Measurements from ENCODE around the gene EIF4G2. TPM values are rescaled to one million over a fixed set of nuclear protein-coding genes. Genes with fewer than 3 reads are reported as not detected.
"Not testable (repeated sequence)": the region's sequence is repeated elsewhere in the genome, so short reads cannot be mapped to it uniquely, and the experiment has no call there.

Gene EIF4G2
- total RNA-seq, 4 donors from 2014 or later: 286 to 726 (median 581) TPM

- H3K27me3 ChIP-seq: no peaks in the 10 kb centered on the region
Measured at GRCh38 chr11:10824888-10825287, 16.2 kb upstream of the EIF4G2 start.

GRCh38 chr11:10823152-10823579, 14.4 kb upstream of the EIF4G2 start:
- TF ChIP-seq POLR2A (IDR thresholded peaks at IDR 0.05): no peak
- H3K4me3 ChIP-seq: no peak overlapping the region

More at GRCh38 chr11:10824888-10825287, 16.2 kb upstream of the EIF4G2 start:
- Histone ChIP-seq H3K27ac (no peak overlapping the region), H3K36me3 (no peaks in the 10 kb centered on the region), H3K4me3 (no peak overlapping the region), H3K9me3 (no peaks in the 10 kb centered on the region), H3K4me1 (no peaks in the 10 kb centered on the region)
- DNase-seq: no peak
- intact Hi-C loops (cut with DNase I; ENCODE audit: low total_unique reads): no loop called here
- TF ChIP-seq CTCF (IDR thresholded peaks at IDR 0.05) (no peak), POLR2A (IDR thresholded peaks at IDR 0.05) (no peak)

DNA sequence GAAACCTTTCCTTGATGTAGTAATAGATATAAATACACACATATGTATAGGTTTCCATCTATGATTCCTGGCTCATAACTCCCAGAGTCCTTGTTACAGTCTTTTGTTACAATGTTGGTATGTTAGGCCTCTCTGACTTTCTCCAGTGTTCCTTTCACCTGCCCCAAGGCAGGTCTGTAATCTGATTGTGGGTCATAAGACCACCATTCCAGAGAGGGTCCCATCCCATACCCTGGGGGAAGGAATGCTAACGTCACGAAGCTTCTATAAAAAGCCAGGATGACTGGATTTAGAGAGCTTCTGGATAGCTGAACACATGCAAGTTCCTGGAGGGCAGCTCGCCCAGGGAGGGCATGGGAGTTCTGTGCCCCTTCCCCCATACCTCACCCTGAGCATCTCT, 13.8 kb upstream of the EIF4G2 start:
- H3K9me3 ChIP-seq; H3K4me1 ChIP-seq; H3K27me3 ChIP-seq; H3K4me3 ChIP-seq; intact Hi-C loops (cut with DNase I; ENCODE audit: low total_unique reads); DNase-seq; H3K36me3 ChIP-seq: not testable (repeated sequence)
- H3K27ac ChIP-seq: peak overlapping the region in 1 of 2 donors; percentile 56

More at GRCh38 chr11:10823152-10823579, 14.4 kb upstream of the EIF4G2 start:
- DNase-seq: no peak
- H3K36me3 ChIP-seq: no peaks in the 10 kb centered on the region
- no peaks in the 10 kb centered on the region for H3K27me3 ChIP-seq
- no peaks in the 10 kb centered on the region for H3K9me3 ChIP-seq
- H3K4me1 ChIP-seq: no peaks in the 10 kb centered on the region
- intact Hi-C loops (cut with DNase I; ENCODE audit: low total_unique reads): no loop called here
- H3K27ac ChIP-seq: peak overlapping the region; percentile 56 to 69

- H3K27me3 ChIP-seq: no peaks in the 10 kb centered on the region
- H3K4me3 ChIP-seq: no peak overlapping the region
- intact Hi-C loops (cut with DNase I; ENCODE audit: low total_unique reads): no loop called here
- no peak for DNase-seq
- no peaks in the 10 kb centered on the region for H3K36me3 ChIP-seq
- TF ChIP-seq POLR2A (IDR thresholded peaks at IDR 0.05): no peak
- no peak for TF ChIP-seq CTCF (IDR thresholded peaks at IDR 0.05)
- H3K9me3 ChIP-seq: no peaks in the 10 kb centered on the region
- H3K4me1 ChIP-seq: no peaks in the 10 kb centered on the region
- no peak overlapping the region for H3K27ac ChIP-seq
Measured at GRCh38 chr11:10818594-10818993, 9.9 kb upstream of the EIF4G2 start.

DNA sequence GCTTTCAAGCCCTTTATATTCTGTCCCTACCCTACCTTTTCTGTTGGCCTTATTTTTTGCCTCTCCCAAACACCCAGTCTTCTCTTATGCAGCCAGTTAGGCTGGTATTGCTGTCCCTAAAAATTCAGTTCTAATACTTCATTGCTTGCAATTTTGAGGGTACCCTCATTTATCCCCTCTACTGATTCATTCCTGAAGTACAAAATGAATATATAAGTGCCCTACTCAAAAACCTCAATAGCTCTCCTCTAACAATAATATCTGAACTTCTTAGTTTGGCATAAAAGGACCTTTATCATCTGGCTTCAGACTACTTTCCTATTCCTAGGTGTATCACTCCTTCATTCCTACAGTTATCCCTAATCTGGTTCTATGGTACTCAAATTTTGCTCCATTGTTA, 5.2 kb upstream of the EIF4G2 start:
- TF ChIP-seq CTCF (IDR thresholded peaks at IDR 0.05) (no peak), POLR2A (IDR thresholded peaks at IDR 0.05) (no peak)
- Histone ChIP-seq H3K27me3 (no peaks in the 10 kb centered on the region), H3K4me1 (no peaks in the 10 kb centered on the region), H3K36me3 (no peaks in the 10 kb centered on the region), H3K27ac (no peak overlapping the region), H3K4me3 (no peak overlapping the region), H3K9me3 (no peaks in the 10 kb centered on the region)
- intact Hi-C loops (cut with DNase I; ENCODE audit: low total_unique reads): no loop called here
- DNase-seq: no peak

DNA sequence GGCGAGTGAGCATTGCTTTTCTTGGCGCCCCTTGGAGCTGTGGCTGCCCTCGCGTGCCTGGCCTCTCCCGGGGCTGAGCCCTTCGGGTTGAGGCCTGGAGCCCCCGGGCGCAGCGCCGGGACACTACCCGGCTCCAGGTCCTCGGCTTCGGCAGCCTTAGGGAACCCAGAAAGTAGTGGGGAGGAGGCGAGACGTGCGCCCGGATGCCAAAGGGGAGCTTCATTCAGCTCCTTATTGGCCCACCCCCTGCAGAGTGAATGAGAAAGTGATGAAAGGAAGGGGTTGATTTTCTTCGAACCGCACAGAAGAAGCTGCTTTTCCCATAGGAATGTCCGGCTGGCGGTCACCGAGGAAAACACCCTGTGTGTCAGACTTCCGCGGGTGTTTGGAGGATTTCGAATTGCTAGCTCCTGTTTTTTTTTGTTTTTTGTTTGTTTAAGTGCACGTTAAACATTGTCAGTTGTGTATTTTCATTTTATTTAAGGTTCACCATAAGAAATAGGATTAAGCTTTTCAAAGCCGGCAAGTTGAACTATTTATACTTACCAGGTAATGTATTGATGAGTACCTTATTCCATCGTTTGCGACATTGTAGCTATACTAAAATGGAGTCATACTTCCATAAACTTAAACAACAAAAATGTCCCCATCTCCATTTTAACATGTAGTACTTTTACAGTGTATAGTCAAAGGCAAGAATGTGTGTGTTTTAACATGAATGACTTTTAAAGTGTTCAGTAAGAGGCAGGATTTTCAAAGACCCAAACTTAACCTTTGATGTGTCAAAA, 841 bp upstream of the EIF4G2 start:
- intact Hi-C loops (cut with DNase I; ENCODE audit: low total_unique reads): loop anchor here (5.0 to 10.0 kb wide), 2 partner anchors 48 to 95 kb away; partner anchors contain the start of gene ZBED5
- TF ChIP-seq CTCF (IDR thresholded peaks at IDR 0.05) (no peak), POLR2A (IDR thresholded peaks at IDR 0.05) (no peak)
- Histone ChIP-seq H3K4me3 (peak overlapping the region; percentile 53 to 94), H3K27ac (peak overlapping the region; percentile 97), H3K36me3 (no peaks in the 10 kb centered on the region), H3K9me3 (no peaks in the 10 kb centered on the region), H3K27me3 (no peaks in the 10 kb centered on the region), H3K4me1 (peaks cover 22 to 23% of the 10 kb centered on the region in 2 donors)
- peak in 1 of 2 donors; percentile 53 for DNase-seq
